Subcutaneous adipose tissue (tissue), 4 donors: ENCODE results near the gene TACC3. TPM values are rescaled to one million over a fixed set of nuclear protein-coding genes. Genes with fewer than 3 reads are reported as not detected.

ENCODE experiments used
- CTCF ChIP-seq: fragments of 450-650 bp; IDR thresholded peaks from one replicate; pipeline ENCODE4 v1.5.1; 2016; ENCODE audit warnings: low read depth, mild to moderate bottlenecking, control low read depth, antibody characterized with exemption, moderate library complexity
- total RNA-seq, 4 donors: library from RNA; depleted of rRNA; stranded (reverse); fragments of >200 nt; gene quantifications; one replicate each; pipeline ENCODE4 v1.1.0, GENCODE V29; 2016

The TACC3 gene
- total RNA-seq, 4 donors from 2014 or later: 3.9 to 18.1 (median 15.4) TPM

GRCh38 chr4:1708581-1708980 lies 12.7 kb upstream of the TACC3 start:
- TF ChIP-seq CTCF: no peak

GRCh38 chr4:1711055-1711570 lies 10.2 kb upstream of the TACC3 start:
- no peak for TF ChIP-seq CTCF

- TF ChIP-seq CTCF: no peak
These were observed 9.6 kb upstream of the TACC3 start for GRCh38 chr4:1711571-1712215.

GRCh38 chr4:1712216-1713002 lies 8.9 kb upstream of the TACC3 start, which contains the start of gene SLBP:
SLBP (minus strand) TSS chr4:1712319; CDS start chr4:1712188, 131 bp downstream.
- no peak for TF ChIP-seq CTCF

- TF ChIP-seq CTCF: no peak
These were observed 8.1 kb upstream of the TACC3 start for GRCh38 chr4:1713003-1713851.

- no peak for TF ChIP-seq CTCF
These were observed 6.9 kb upstream of the TACC3 start for GRCh38 chr4:1714303-1715001.
